HUES48 (cell line): ENCODE results near the gene HAUS3.

Experiments
- H3K27ac ChIP-seq: one replicate; pipeline ENCODE4 v1.7.0; 2013; ENCODE audit warnings: low read depth, low read length, inconsistent platforms
- H3K27me3 ChIP-seq: 2 replicates; pipeline ENCODE4 v1.6.1; 2013; ENCODE audit warnings: mild to moderate bottlenecking, low read length; ENCODE audit not compliant: control insufficient read depth, insufficient read depth
- H3K36me3 ChIP-seq: 2 replicates; pipeline ENCODE4 v1.6.1; 2013; ENCODE audit warnings: low read length; ENCODE audit not compliant: control insufficient read depth, insufficient read depth
- H3K4me1 ChIP-seq: 2 replicates; pipeline ENCODE4 v1.6.1; 2013; ENCODE audit warnings: mild to moderate bottlenecking, low read length; ENCODE audit not compliant: control insufficient read depth, insufficient read depth
- H3K4me3 ChIP-seq: 2 replicates; pipeline ENCODE4 v1.5.1; 2013; ENCODE audit warnings: mild to moderate bottlenecking, low read depth, low read length
- H3K9ac ChIP-seq: 2 replicates; pipeline ENCODE4 v1.6.1; 2013; ENCODE audit warnings: mild to moderate bottlenecking, low read depth, low read length, moderate library complexity
- H3K9me3 ChIP-seq: 2 replicates; pipeline ENCODE4 v1.6.1; 2013; ENCODE audit warnings: low read length; ENCODE audit not compliant: control insufficient read depth, insufficient read depth

HAUS3 gene

DNA sequence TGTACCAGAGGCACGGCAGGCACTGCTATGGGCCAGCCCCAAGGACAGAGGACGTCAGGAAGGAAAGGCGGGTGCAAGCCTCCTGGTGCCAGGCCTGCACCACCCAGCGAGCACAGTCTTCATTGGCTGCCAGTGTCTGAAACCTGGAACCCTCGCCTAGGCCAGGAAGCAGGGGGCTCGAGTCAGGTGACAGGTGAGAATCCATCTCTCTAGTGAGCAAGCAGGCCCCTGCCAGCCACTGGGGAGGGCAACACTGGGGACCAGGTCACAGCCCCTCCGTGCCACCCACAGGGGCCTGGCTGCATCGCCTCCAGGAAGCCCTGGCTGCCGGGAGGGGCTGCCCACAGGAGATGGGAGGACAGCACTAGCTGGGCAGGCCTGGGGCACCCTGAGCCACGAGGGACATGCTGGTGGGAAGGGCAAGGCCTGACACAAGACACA is 6.9 kb upstream of the HAUS3 start:
- H3K27ac ChIP-seq, result no peak overlapping the region
- no peak overlapping the region for H3K9ac ChIP-seq
- H3K27me3 ChIP-seq, result peaks cover under 1% of the 10 kb centered on the region; the same call in 1 of the 2 replicates
- 0 out of 2 replicates have a peak, but pooled peaks cover 9% of the 10 kb centered on the region for H3K36me3 ChIP-seq
- no peaks in the 10 kb centered on the region for H3K4me1 ChIP-seq
- 0 out of 2 replicates have a peak, but pooled peaks cover 5% of the 10 kb centered on the region for H3K9me3 ChIP-seq
- no peak overlapping the region for H3K4me3 ChIP-seq

DNA sequence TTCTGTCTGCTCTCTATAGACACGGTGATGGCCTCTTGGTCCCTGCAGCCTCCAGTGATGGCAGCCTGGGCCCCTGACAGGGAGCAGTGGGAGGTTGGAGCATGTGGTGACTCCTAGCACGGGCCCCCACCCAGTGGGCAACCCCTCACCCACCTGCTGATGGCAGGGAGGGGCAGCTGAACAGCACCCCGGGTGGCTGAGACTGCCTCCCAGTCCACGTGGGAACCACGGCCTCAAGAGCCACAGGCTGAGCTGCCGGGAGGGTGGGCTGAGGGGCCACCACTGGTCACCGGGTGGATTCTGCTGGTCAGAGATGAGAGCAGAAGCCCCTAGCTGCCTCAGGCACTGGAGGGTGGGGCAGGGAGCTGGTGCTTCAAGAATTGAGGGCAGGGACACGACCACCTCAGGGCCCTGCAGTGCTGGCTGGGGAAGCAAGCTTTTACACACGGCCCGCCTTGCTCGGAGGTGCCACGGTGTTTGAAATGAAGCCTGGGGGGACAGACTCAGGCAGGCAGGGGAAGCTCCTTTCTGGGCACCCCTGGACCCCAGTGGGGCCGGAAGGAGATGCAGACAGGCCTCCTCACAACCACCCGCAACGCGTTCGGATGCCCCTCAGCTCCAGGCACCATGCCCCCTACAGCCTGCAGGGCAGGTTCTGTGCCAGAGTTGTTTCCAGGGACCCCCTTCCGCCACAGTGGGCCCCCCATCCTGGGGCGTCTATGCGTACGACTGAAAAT is 6.3 kb upstream of the HAUS3 start:
- H3K36me3 ChIP-seq, result 0 out of 2 replicates have a peak, but pooled peaks cover 9% of the 10 kb centered on the region
- H3K4me3 ChIP-seq, result no peak overlapping the region
- H3K4me1 ChIP-seq, result no peaks in the 10 kb centered on the region
- no peak overlapping the region for H3K27ac ChIP-seq
- H3K9me3 ChIP-seq, result 0 out of 2 replicates have a peak, but pooled peaks cover 5% of the 10 kb centered on the region
- peaks cover 3% of the 10 kb centered on the region; the same call in 1 of the 2 replicates for H3K27me3 ChIP-seq
- no peak overlapping the region for H3K9ac ChIP-seq

DNA sequence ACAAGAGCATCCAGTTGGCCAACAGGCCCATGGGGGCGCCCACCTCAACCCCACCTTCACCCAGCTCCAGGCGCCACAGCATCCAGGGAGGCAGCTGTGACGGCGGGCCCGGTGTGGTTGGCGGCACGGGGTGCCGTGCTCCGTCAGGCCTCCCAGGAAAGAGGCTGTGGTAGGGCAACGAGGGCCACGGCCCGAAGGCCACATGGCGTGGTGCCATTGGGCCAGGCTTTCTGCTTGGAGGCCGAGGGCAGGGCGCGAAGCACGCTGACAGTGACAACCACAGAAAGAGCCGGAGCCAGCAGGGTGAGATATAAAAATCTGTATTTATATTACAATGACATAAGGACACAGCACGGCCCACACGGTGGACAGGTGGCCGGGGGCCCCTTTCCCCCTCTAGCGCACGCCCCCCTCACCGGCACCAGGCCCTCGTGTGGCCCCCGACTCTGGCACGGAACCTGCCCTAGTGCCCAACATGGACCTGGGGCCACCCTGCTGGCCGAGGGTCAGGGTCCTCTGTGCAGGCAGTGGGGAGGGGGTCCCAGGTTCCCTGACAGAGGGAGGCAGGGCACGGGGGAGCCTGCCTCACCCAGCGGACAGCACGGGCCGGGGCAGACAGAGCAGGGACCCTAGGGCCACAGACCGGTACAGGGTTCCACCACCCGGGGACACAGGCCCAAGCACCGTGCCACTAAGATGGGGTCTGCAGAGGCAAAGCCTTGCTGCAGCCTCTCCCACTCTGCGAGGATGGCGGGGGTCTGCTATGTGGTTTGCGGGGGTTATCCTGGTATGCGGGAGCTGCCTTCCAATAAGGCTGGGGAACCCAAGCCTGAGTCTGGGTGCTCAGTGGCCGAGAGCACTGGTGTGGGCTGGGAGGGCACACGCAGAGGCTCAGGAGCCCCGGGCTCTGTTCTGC is 5.5 kb upstream of the HAUS3 start:
- Histone ChIP-seq H3K9ac (no peak overlapping the region), H3K4me3 (no peak overlapping the region), H3K27ac (no peak overlapping the region), H3K27me3 (peaks cover 3% of the 10 kb centered on the region; the same call in 1 of the 2 replicates), H3K9me3 (0 out of 2 replicates have a peak, but pooled peaks cover 5% of the 10 kb centered on the region), H3K36me3 (0 out of 2 replicates have a peak, but pooled peaks cover 9% of the 10 kb centered on the region), H3K4me1 (no peaks in the 10 kb centered on the region)

DNA sequence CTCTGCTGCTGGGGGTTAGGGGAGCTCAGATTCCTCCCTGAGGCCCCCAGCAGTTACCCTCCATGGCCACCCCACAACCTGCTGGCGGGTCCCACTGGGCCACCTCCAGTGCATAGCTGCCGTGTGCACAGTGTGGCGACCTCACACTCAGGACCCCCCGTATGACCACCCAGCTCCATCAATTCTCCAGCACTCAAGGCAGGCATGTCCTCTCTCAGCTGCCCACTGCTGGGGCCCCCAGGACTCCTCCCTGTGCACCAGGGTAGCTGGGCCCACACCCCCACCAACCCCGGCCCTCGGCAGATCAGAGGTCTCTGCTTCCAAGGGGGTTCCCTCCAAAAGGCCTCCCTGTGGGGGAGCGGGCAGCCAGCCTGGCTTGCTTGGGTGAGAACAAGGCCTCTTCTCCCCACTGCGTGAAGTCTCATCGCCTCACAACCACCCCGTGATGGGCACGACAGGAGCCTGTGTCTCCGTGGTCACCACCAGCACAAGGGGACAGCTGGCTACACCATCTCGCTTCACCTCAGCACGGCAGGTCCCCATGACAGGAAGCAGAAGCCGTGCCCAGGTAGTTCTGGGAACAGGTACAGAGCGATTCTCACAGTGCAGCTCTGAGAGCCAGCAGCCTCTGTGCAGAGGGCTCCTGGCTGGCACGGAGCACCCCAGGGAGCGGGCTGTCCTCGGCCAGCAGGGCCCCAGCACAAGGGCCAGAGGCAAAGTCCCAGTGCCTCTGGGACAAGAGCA is 4.6 kb upstream of the HAUS3 start:
- Histone ChIP-seq H3K36me3 (0 out of 2 replicates have a peak, but pooled peaks cover 9% of the 10 kb centered on the region), H3K27ac (no peak overlapping the region), H3K9ac (no peak overlapping the region), H3K9me3 (0 out of 2 replicates have a peak, but pooled peaks cover 5% of the 10 kb centered on the region), H3K4me3 (no peak overlapping the region), H3K27me3 (peaks cover 3% of the 10 kb centered on the region; the same call in 1 of the 2 replicates), H3K4me1 (no peaks in the 10 kb centered on the region)

DNA sequence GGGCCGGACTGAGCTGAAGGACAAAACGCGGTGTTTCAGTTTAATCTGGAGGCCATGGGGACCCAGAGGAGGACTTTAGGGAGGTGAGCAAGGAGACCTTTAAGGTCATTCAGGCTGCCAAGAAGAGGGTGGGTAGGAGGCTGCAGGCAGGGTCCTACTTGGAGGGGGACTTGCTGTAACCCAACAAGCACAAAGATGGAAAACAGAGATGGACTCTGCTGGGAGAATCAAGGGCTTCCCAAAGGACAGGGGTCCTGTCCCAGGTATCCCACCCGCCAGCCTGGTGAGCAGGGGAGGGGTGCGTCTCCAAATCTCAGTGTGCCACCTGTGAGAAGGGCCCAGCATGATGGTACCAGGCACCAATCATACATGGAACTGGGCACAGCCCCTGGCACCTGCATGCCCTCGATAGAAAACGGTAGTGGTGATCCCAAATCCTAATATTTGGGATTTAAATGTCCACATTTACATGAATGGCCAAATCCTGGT is 3.9 kb upstream of the HAUS3 start:
- Histone ChIP-seq H3K4me1 (peaks cover 2% of the 10 kb centered on the region; the same call in 1 of the 2 replicates), H3K9me3 (0 out of 2 replicates have a peak, but pooled peaks cover 5% of the 10 kb centered on the region), H3K9ac (no peak overlapping the region), H3K36me3 (0 out of 2 replicates have a peak, but pooled peaks cover 9% of the 10 kb centered on the region), H3K27ac (no peak overlapping the region), H3K27me3 (peaks cover 3% of the 10 kb centered on the region; the same call in 1 of the 2 replicates), H3K4me3 (no peak overlapping the region)

DNA sequence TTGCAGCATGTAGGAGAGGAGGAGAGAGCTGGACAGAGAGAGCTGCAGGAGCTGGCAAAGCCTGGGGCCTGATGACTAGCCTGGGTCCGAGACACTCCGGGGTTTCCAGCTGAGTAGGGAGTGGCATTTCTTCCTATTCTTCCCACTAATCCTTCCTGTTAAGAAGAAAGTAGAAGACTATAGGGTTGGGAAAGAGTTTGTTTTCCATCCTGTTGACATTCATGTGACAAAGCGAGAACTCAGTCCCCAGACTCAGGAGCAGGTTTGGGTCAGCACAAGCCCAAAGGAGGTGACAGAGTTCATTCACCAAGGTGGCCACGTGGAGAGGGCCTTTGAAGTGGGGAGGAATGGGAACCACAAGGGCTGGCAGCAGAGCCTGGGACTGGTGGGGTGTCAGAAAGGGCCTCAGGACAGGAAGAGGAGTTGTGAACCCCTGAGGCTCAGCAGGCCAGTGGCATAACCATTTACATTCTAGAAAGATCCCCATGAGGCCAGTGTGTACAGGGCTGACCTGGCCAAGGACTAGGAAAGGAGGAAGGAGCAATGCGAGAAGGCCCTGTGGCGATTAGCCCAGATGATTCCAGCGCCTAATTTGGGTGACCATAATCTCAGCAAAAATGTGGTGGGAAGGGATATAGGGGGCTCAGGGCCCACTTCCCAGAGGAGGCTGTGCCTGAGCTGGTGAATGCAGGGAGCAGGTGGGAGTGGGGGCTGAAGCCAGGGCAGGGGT is 3.3 kb upstream of the HAUS3 start:
- H3K27me3 ChIP-seq, result peaks cover 3% of the 10 kb centered on the region; the same call in 1 of the 2 replicates
- H3K27ac ChIP-seq, result no peak overlapping the region
- H3K9me3 ChIP-seq, result 0 out of 2 replicates have a peak, but pooled peaks cover 5% of the 10 kb centered on the region
- no peak overlapping the region for H3K4me3 ChIP-seq
- peaks cover 8% of the 10 kb centered on the region; the same call in 1 of the 2 replicates for H3K4me1 ChIP-seq
- H3K36me3 ChIP-seq, result 0 out of 2 replicates have a peak, but pooled peaks cover 5% of the 10 kb centered on the region
- H3K9ac ChIP-seq, result no peak overlapping the region

DNA sequence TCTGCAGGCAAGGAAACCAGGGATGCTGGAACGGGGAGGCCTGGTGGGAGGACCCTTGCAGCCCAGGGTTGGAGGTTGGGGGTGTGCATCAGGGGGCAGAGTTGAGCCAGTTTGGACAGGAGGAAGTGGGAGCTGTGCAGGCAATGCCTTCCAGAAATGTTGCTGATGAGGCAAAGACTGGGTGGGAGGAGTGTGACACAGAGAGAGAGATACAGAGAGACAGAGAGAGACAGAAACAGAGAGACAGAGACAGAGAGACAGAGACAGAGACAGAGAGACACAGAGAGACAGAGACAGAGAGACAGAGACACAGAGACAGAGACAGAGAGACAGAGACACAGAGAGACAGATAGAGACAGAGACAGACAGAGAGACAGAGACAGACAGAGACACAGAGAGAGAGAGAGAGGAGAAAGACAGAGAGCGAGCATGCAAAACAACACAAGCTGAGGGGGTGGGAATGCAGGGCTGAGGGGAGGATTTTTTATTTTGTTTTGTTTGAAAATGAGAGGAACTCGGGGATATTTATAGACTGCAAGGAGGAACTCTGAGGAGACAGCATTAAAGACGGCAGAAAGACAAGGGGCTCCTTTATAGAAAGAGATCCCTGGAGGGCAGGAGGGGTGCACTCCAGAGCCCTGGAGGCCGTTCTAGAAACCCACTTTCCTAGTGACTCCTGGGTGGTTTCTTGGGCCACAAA is 1.9 kb upstream of the HAUS3 start:
- Histone ChIP-seq H3K4me3 (no peak overlapping the region), H3K36me3 (peaks cover 3% of the 10 kb centered on the region), H3K9ac (no peak overlapping the region), H3K4me1 (peaks cover 10% of the 10 kb centered on the region; the same call in 1 of the 2 replicates), H3K27me3 (peaks cover 3% of the 10 kb centered on the region; the same call in 1 of the 2 replicates), H3K9me3 (0 out of 2 replicates have a peak, but pooled peaks cover 5% of the 10 kb centered on the region), H3K27ac (no peak overlapping the region)

DNA sequence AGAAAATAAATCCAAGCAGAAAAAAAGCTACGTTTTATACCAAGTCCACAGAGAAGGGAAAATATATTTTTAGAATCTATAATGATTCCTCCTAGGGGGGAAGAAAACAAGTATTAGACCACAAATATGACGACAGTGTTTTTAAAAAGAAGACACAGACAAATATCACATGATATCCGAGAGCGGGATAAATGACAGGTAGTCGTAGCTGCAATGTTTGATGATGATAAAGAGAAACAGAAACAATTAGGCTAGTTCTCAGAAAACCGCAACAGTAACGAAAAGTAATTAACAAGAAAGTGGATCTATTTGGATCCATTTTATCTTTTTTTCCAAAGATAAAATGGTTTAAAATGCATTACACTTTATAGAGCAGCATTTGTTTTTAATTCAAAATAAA is 918 bp downstream of the HAUS3 start:
- Histone ChIP-seq H3K27ac (no peak overlapping the region), H3K36me3 (peaks cover 17% of the 10 kb centered on the region)

DNA sequence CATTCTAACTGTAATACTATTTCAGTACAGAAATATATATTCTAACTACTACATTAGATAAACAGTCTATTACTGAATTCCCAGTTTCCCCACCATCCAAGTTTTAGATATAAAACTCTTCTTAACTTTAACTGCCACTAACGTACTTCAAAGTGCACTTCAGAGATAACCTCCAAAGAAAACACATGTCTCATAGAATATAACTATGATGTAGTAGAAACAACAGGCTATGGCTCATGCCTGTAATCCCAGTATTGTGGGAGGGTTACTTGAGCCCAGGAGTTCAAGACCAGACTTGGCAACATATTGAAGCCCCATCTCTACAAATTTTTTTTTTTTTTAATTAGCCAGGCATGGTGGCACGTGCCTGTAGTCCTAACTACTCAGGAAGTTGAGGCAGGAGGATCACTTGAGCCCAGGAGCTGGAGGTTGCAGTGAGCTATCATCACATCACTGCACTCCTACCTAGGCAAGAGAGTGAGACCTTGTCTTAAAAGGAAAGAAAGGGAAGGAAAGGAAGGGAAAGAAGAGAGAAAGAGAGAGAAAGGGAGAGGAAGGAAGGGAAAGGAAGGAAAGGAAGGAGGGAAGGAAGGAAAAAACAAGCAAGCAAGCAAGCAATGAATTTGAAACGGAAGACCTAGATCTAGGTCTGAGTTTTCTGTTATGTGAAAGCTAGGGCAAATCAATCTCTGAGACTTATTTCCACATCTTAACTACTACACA is 4.8 kb downstream of the HAUS3 start:
- Histone ChIP-seq H3K4me3 (no peak overlapping the region), H3K36me3 (peaks cover 46% of the 10 kb centered on the region), H3K4me1 (peaks cover 10% of the 10 kb centered on the region; the same call in 1 of the 2 replicates), H3K27me3 (no peaks in the 10 kb centered on the region), H3K9ac (no peak overlapping the region), H3K9me3 (no peaks in the 10 kb centered on the region), H3K27ac (no peak overlapping the region)

More for the DNA sequence above, 918 bp downstream of the HAUS3 start:
- Histone ChIP-seq H3K9ac (0 out of 2 replicates have a peak overlapping the region, but pooled peaks have one; percentile 23), H3K9me3 (0 out of 2 replicates have a peak, but pooled peaks cover 5% of the 10 kb centered on the region), H3K4me3 (peak overlapping the region; percentile 78), H3K27me3 (peaks cover 3% of the 10 kb centered on the region; the same call in 1 of the 2 replicates), H3K4me1 (peaks cover 10% of the 10 kb centered on the region; the same call in 1 of the 2 replicates)
